ENCODE measurements around the gene IL22RA1. TPM values are rescaled to one million over a fixed set of nuclear protein-coding genes. Genes with fewer than 3 reads are reported as not detected.

IL22RA1 gene
- total and polyA plus RNA-seq, 2 of the 8 experiments (the other 6 are each of a cell fraction or from before 2014, with no cell fraction given): 0.17 to 0.32 TPM

GRCh38 chr1:24177161-24177560 lies 34.2 kb upstream of the IL22RA1 start (continued):
- TF ChIP-seq CHD7 (IDR thresholded peaks at IDR 0.05; ENCODE audit: insufficient replicate concordance, low read length) (no peak), SAP30 (IDR thresholded peaks at IDR 0.05; ENCODE audit: insufficient read depth, insufficient replicate concordance, low read length) (no peak), GTF2F1 (IDR thresholded peaks at IDR 0.05; ENCODE audit: borderline replicate concordance, low read depth, low read length) (no peak), POLR2AphosphoS5 (IDR thresholded peaks at IDR 0.05; ENCODE audit: low read depth, low read length) (no peak), TCF12 (IDR thresholded peaks at IDR 0.05; ENCODE audit: low read depth, low read length) (no peak), PHF8 (conservative IDR thresholded peaks at IDR 0.05; ENCODE audit: low read depth, low read length) (no peak), GABPA (IDR thresholded peaks at IDR 0.05; ENCODE audit: borderline replicate concordance, insufficient read depth, low read length) (no peak), BACH1 (IDR thresholded peaks at IDR 0.05; ENCODE audit: low read length) (no peak), BRCA1 (IDR thresholded peaks at IDR 0.05; ENCODE audit: low read depth, low read length) (no peak), ATF2 (IDR thresholded peaks at IDR 0.05; ENCODE audit: low read length) (no peak)
